ENCODE measurements around the gene BTD.

Gene BTD

DNA sequence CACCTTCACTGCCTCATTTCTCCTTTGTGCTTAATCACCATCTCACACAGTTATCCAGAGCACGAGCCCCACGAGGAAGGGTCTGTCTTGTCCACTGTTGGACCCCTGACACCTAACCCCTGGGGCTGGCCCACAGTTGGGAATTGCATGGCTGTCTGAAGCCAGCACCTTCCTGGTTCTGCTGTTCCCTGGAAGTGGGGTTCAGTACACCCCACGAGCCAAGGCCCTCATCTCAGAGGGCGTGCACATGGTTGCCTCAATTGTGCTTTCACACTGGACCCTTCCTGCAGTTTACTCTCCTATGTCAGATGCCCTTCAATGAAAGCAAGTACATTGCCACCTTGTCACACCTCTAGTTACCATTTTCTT is 30.7 kb downstream of the BTD start:
- TF ChIP-seq, protein P1, sequence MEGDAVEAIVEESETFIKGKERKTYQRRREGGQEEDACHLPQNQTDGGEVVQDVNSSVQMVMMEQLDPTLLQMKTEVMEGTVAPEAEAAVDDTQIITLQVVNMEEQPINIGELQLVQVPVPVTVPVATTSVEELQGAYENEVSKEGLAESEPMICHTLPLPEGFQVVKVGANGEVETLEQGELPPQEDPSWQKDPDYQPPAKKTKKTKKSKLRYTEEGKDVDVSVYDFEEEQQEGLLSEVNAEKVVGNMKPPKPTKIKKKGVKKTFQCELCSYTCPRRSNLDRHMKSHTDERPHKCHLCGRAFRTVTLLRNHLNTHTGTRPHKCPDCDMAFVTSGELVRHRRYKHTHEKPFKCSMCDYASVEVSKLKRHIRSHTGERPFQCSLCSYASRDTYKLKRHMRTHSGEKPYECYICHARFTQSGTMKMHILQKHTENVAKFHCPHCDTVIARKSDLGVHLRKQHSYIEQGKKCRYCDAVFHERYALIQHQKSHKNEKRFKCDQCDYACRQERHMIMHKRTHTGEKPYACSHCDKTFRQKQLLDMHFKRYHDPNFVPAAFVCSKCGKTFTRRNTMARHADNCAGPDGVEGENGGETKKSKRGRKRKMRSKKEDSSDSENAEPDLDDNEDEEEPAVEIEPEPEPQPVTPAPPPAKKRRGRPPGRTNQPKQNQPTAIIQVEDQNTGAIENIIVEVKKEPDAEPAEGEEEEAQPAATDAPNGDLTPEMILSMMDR (IDR thresholded peaks at IDR 0.05; ENCODE audit: low read depth, low read length): no peak
- no peak for TF ChIP-seq POLR2A (IDR thresholded peaks at IDR 0.05; ENCODE audit: extremely low read depth, insufficient read length)
- TF ChIP-seq MYC (IDR thresholded peaks at IDR 0.05; ENCODE audit: low read depth, low read length): no peak
- TF ChIP-seq, protein P2, sequence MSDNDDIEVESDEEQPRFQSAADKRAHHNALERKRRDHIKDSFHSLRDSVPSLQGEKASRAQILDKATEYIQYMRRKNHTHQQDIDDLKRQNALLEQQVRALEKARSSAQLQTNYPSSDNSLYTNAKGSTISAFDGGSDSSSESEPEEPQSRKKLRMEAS (IDR thresholded peaks at IDR 0.05; ENCODE audit: low read depth, low read length): no peak

DNA sequence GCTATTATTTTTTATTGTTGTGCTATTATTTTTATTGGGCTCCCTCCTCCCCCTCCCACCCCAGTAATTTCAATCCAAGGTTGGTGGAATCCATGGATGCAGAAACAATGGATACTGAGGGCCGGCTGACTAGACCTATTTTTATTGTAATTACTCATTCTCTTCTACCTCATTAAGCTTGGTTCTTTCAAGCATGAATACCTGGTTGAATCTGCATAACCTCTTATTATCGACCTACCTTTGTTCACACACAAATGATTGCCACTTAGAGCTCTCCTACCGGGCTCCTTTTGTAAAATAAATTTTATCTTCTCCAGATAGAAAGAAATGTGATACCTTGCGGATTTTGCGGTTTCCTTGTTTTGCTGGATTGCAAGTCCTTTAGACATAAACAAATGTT is 31.6 kb downstream of the BTD start:
- DNase-seq (ENCODE audit: low read depth): no peak
- H3K4me3 ChIP-seq (ENCODE audit: low read depth, low read length): no peak overlapping the region
- TF ChIP-seq POLR2A (IDR thresholded peaks at IDR 0.05; ENCODE audit: extremely low read depth, insufficient read length) (no peak), MYC (IDR thresholded peaks at IDR 0.05; ENCODE audit: low read depth, low read length) (no peak)
- TF ChIP-seq, protein P1 (IDR thresholded peaks at IDR 0.05; ENCODE audit: low read depth, low read length): no peak
- TF ChIP-seq, protein P2 (IDR thresholded peaks at IDR 0.05; ENCODE audit: low read depth, low read length): no peak

More for the DNA sequence above, 30.7 kb downstream of the BTD start:
- DNase-seq (ENCODE audit: low read depth): no peak
- H3K4me3 ChIP-seq (ENCODE audit: low read depth, low read length): no peak overlapping the region

DNA sequence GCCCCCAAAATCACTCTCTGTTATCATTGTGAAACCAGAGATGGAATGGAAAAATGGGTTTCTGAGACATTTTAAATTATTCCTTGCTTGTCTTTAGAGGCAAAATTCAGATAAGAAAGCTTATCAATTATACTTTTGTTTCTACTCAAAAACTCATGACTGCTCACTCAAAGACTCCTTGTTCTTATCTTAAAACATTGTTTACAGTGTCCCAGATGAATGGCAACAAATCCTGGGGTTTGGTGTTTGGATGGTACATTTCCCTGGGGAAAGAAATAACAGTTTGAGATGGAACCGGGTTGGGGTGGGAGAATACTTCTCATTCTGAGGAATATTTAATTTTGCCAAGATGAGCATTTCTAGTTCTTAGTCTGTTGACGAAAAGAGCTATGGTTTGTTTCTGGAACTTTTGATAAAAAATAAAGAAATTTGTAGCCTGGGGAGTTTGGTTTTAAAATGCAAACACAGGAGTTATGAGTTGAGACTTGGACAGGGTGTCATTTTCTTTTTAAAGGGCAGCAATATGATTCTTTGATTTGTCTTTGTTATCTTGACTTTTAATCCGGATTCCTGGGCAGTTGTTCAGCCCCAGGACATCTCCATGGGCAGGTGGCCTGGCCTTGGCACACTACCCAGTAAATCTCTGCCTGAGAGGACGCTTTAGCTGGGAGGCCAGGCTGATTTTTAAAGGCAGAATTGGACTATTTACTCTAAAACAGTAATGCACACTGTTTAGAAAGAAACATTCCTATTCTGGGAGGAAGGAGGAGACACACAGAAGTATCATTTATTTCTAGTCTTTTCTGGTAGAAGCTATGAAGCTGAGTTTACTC is 32.4 kb downstream of the BTD start:
- H3K4me3 ChIP-seq (ENCODE audit: low read depth, low read length): no peak overlapping the region
- DNase-seq (ENCODE audit: low read depth): no peak
- no peak for TF ChIP-seq MYC (IDR thresholded peaks at IDR 0.05; ENCODE audit: low read depth, low read length)
- TF ChIP-seq, protein P1 (IDR thresholded peaks at IDR 0.05; ENCODE audit: low read depth, low read length): no peak
- TF ChIP-seq, protein P2 (IDR thresholded peaks at IDR 0.05; ENCODE audit: low read depth, low read length): no peak

DNA sequence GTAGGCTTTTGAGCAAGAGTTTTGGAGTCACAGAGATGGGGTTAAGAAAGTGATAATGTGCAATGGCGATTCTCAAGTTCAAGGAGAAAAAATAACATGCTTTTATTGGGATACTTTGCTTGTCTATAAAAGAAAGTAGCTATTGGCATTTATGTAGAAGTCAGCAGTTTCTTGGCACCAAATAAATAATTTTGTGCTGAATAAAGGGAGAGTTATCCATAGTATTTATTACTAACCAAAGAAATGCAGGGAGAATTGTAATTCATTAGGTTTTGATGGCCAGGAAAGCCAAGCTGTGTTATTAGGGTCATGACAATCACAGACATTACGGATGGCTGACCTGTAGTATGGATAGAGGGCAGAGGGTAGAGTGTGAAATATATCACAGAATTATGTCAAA is 33.1 kb downstream of the BTD start:
- no peak overlapping the region for H3K4me3 ChIP-seq (ENCODE audit: low read depth, low read length)
- TF ChIP-seq MYC (IDR thresholded peaks at IDR 0.05; ENCODE audit: low read depth, low read length) (no peak), POLR2A (IDR thresholded peaks at IDR 0.05; ENCODE audit: extremely low read depth, insufficient read length) (no peak)
- TF ChIP-seq, protein P1 (IDR thresholded peaks at IDR 0.05; ENCODE audit: low read depth, low read length): no peak
- TF ChIP-seq, protein P2 (IDR thresholded peaks at IDR 0.05; ENCODE audit: low read depth, low read length): no peak
- no peak for DNase-seq (ENCODE audit: low read depth)

DNA sequence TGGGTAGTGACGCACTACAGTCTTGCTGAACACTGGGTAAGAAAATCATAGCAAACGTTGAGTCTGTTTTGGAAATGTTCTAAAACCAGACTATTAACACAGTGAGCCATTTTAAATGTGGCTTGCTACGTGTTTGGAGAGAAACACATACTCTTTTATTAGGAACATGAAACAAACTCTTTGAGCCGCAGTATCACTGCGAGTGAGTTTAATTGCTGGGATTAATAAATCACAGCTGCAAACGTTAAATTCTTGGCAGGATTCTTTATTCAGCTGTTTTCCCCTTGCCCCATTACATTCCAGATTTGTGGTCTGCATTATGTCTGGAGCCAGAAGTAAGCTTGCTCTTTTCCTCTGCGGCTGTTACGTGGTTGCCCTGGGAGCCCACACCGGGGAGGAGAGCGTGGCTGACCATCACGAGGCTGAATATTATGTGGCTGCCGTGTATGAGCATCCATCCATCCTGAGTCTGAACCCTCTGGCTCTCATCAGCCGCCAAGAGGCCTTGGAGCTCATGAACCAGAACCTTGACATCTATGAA is 33.6 kb downstream of the BTD start:
- no peak for TF ChIP-seq MYC (IDR thresholded peaks at IDR 0.05; ENCODE audit: low read depth, low read length)
- no peak for TF ChIP-seq POLR2A (IDR thresholded peaks at IDR 0.05; ENCODE audit: extremely low read depth, insufficient read length)
- no peak overlapping the region for H3K4me3 ChIP-seq (ENCODE audit: low read depth, low read length)
- no peak for DNase-seq (ENCODE audit: low read depth)

DNA sequence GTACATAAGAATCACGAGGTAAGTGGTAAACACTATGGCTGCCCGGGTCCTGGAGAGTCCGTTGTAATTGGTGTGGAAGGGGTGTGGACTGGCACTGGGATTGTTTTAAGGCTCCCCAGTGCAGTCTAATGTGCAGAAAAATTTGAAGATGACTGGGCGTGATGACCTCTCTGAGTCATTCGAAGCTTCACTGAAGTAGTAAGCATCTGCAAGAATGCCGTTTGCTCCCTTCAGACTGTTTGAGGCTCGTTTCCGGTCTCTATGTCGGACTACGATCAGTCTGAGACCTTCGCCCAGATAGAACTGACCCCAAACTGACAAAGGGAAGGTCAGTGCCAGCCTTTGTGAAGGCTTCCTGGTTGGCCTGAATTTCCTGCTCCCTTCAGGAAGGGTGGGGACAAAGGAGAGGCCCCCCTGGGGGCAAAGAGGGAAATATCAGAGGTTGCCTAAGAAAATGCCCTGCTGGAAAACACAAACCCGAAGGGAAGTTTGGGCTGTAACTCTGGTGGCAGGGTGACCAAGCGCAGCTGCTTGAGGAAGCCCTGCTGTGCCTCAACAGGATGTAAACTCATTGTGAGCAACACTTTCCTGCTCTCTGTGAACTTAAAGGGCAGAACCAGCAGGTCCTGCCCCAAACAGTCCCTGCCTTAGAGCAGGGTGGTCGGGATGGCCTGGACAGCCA is 34.6 kb downstream of the BTD start:
- H3K4me3 ChIP-seq (ENCODE audit: low read depth, low read length): no peak overlapping the region
- TF ChIP-seq, protein P1 (IDR thresholded peaks at IDR 0.05; ENCODE audit: low read depth, low read length): no peak
- peak; percentile 19 for TF ChIP-seq POLR2A (IDR thresholded peaks at IDR 0.05; ENCODE audit: extremely low read depth, insufficient read length)
- peak; percentile 56 for TF ChIP-seq MYC (IDR thresholded peaks at IDR 0.05; ENCODE audit: low read depth, low read length)
- TF ChIP-seq, protein P2 (IDR thresholded peaks at IDR 0.05; ENCODE audit: low read depth, low read length): peak; percentile 55
- DNase-seq (ENCODE audit: low read depth): peak; percentile 65

All from NB4 (cell line).